ENCODE data around the gene ENDOD1. TPM values are rescaled to one million over a fixed set of nuclear protein-coding genes. Genes with fewer than 3 reads are reported as not detected.

The ENDOD1 gene
- total RNA-seq, 1 experiment from 2014 or later, result 0.87 TPM

GRCh38 chr11:95145430-95146060 lies 55.9 kb downstream of the ENDOD1 start:
- H2BK5ac ChIP-seq (ENCODE audit: insufficient read length, low read length), result no peak overlapping the region
- H2BK12ac ChIP-seq (ENCODE audit: insufficient read length, low read depth, low read length), result no peak overlapping the region
- H4K91ac ChIP-seq (ENCODE audit: insufficient read length, low read depth, low read length), result no peak overlapping the region
- Mint-ChIP-seq H3K4me3 (no peak overlapping the region), H3K9me3 (no peaks in the 10 kb centered on the region; a peak in 1 of 5 replicates), H3K27ac (no peak overlapping the region; a peak in 1 of 7 replicates), H3K4me1 (peaks cover 7 to 8% of the 10 kb centered on the region in 2 experiments), H3K36me3 (ENCODE audit: insufficient read depth in 1 of 3, low read depth in 3 of 3) (0 out of 7 replicates have a peak, but pooled peaks cover 0 to 2% (median 0%) of the 10 kb centered on the region in 3 experiments), H3K27me3 (ENCODE audit: low read depth) (peaks cover 100% of the 10 kb centered on the region)
- H2BK120ac ChIP-seq (ENCODE audit: low read depth, low read length, poor library complexity, severe bottlenecking), result no peak overlapping the region
- no peak overlapping the region for H2AFZ ChIP-seq (ENCODE audit: low read length)
- no peak overlapping the region for H3K27ac ChIP-seq (ENCODE audit: insufficient read length, low read depth, low read length)
- H2BK20ac ChIP-seq (ENCODE audit: low read depth, low read length, poor library complexity, severe bottlenecking), result no peak overlapping the region
- H3K18ac ChIP-seq (ENCODE audit: insufficient read length, low read depth, low read length), result no peak overlapping the region
- H4K20me1 ChIP-seq (ENCODE audit: control insufficient read depth, insufficient read depth, insufficient read length), result no peaks in the 10 kb centered on the region
- H3K79me2 ChIP-seq (ENCODE audit: insufficient read depth, low read length), result no peaks in the 10 kb centered on the region
- no peak overlapping the region for H2BK15ac ChIP-seq (ENCODE audit: low read depth, low read length)
- DNase-seq, result no peak
- H3K14ac ChIP-seq (ENCODE audit: insufficient read depth, low read length), result no peak overlapping the region
- no peak overlapping the region for H4K5ac ChIP-seq (ENCODE audit: insufficient read length, low read depth, low read length)
- H3K9me3 ChIP-seq (ENCODE audit: control insufficient read depth, low read depth, low read length), result peaks cover 4% of the 10 kb centered on the region
- no peak overlapping the region for H3K56ac ChIP-seq (ENCODE audit: insufficient read length, low read depth, low read length)
- H3K23me2 ChIP-seq (ENCODE audit: insufficient read length, low read depth, low read length, poor library complexity, severe bottlenecking), result peaks cover 8% of the 10 kb centered on the region
- H3T11ph ChIP-seq (ENCODE audit: low read length), result no peak overlapping the region
- H3K27me3 ChIP-seq (ENCODE audit: insufficient read depth, low read length), result peaks cover 32% of the 10 kb centered on the region
- no peak overlapping the region for H3K4me2 ChIP-seq (ENCODE audit: insufficient read depth, insufficient read length, low read length)
- H4K8ac ChIP-seq (replicated peaks; ENCODE audit: insufficient read length, low read depth, low read length), result no peak overlapping the region
- H3K23ac ChIP-seq (ENCODE audit: insufficient read length, low read depth, low read length), result no peak overlapping the region
- no peak overlapping the region for H3K4ac ChIP-seq (ENCODE audit: low read depth, low read length)
- H3K9ac ChIP-seq (ENCODE audit: extremely low read depth, insufficient read length, low read length), result no peak overlapping the region
- no peaks in the 10 kb centered on the region for H3K79me1 ChIP-seq (ENCODE audit: insufficient read depth, low read depth, low read length, poor library complexity, severe bottlenecking)
- H2AK5ac ChIP-seq (ENCODE audit: insufficient read length, low read length), result no peak overlapping the region
- TF ChIP-seq CTCF (conservative IDR thresholded peaks at IDR 0.05), result no peak
- WGBS (ENCODE audit: extremely low coverage, insufficient read length, low lambda C conversion rate), result no CpG with 5 or more reads among the region's 4 CpGs
- no peaks in the 10 kb centered on the region for H3K4me1 ChIP-seq (ENCODE audit: insufficient read depth, low read length)

All from H9 (cell line).